Transverse colon (tissue), 4 donors: ENCODE results near the gene SLC35F1.

Source experiments
- EP300 ChIP-seq: sonication (generic); formaldehyde crosslinking; IDR thresholded peaks from one replicate; pipeline ENCODE4 v1.6.1; 2017; ENCODE audit warnings: antibody characterized with exemption, low read depth
- POLR2A ChIP-seq: fragments of 450-650 bp; IDR thresholded peaks from one replicate; pipeline ENCODE4 v1.6.1; 2016; ENCODE audit warnings: antibody characterized with exemption, mild to moderate bottlenecking, moderate library complexity
- POLR2AphosphoS5 ChIP-seq, 3 donors: sonication (generic); formaldehyde crosslinking; IDR thresholded peaks; one replicate each; pipeline ENCODE4 v1.6.1; 2016; ENCODE audit warnings: antibody characterized with exemption in 3 of 3
- TF ChIP-seq, protein P1 (sequence below), 5 experiments: fragments of 200-600 bp in 3 of 5; fragments of 450-650 bp in 2 of 5; sonication (generic) in 3 of 5; IDR thresholded peaks; 1 replicate in 2 of 5; 2 replicates in 3 of 5; pipeline ENCODE4 v1.5.1; 2016 to 2017; ENCODE audit warnings: antibody characterized with exemption in 5 of 5, inconsistent platforms in 3 of 5, mild to moderate bottlenecking in 2 of 5, moderate library complexity in 1 of 5

DNA sequence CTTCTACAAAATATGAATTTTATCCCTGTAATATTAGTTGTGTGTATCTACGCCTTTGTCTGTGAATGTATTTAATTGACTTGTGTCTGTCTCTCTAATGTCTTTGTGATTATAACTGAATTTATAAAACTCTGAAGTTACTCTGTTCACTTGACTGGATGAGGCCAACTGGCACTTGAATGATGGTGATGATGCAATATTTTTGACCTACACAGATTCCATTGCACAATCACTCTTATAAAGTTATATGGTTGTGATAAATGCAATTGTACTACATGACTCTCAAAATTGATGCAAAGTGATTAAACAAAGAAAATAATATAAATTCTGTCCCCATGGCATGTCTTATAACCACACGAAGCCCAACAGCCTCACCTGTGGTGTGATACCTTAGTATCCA is 353.8 kb downstream of the SLC35F1 start:
- no peak for TF ChIP-seq POLR2A
- TF ChIP-seq, protein P1, sequence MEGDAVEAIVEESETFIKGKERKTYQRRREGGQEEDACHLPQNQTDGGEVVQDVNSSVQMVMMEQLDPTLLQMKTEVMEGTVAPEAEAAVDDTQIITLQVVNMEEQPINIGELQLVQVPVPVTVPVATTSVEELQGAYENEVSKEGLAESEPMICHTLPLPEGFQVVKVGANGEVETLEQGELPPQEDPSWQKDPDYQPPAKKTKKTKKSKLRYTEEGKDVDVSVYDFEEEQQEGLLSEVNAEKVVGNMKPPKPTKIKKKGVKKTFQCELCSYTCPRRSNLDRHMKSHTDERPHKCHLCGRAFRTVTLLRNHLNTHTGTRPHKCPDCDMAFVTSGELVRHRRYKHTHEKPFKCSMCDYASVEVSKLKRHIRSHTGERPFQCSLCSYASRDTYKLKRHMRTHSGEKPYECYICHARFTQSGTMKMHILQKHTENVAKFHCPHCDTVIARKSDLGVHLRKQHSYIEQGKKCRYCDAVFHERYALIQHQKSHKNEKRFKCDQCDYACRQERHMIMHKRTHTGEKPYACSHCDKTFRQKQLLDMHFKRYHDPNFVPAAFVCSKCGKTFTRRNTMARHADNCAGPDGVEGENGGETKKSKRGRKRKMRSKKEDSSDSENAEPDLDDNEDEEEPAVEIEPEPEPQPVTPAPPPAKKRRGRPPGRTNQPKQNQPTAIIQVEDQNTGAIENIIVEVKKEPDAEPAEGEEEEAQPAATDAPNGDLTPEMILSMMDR (IDR thresholded peaks at IDR 0.05): no peak
- TF ChIP-seq POLR2AphosphoS5 (IDR thresholded peaks at IDR 0.05): no peak
- TF ChIP-seq EP300: no peak
